PFSK-1 (cell line): ENCODE measurements around the gene ZKSCAN4.

Source experiments
- FOXP2 ChIP-seq: optimal IDR thresholded peaks from 2 replicates; pipeline ENCODE3; 2011; ENCODE audit warnings: borderline replicate concordance, control low read depth, inconsistent platforms; ENCODE audit not compliant: insufficient read depth; ENCODE audit errors: extremely low read length, extremely low read depth
- POLR2AphosphoS5 ChIP-seq: IDR thresholded peaks from 2 replicates; pipeline ENCODE4 v1.6.1; 2012; ENCODE audit warnings: low read depth, mild to moderate bottlenecking, control low read depth, low read length, moderate library complexity
- REST ChIP-seq, 2 experiments: IDR thresholded peaks; 2 replicates each; pipeline versions ENCODE4 v1.6.1 to v1.8.0; 2011 to 2012; ENCODE audit warnings: low read depth in 2 of 2, low read length in 2 of 2, control low read depth in 1 of 2, inconsistent platforms in 1 of 2, mild to moderate bottlenecking in 1 of 2, moderate library complexity in 1 of 2; ENCODE audit not compliant: insufficient read depth in 1 of 2
- SIN3A ChIP-seq: IDR thresholded peaks from 2 replicates; pipeline ENCODE4 v1.6.1; 2012; ENCODE audit warnings: mild to moderate bottlenecking, low read length, moderate library complexity, borderline replicate concordance; ENCODE audit not compliant: insufficient read depth
- TAF1 ChIP-seq: IDR thresholded peaks from 2 replicates; pipeline ENCODE4 v1.6.1; 2012; ENCODE audit warnings: low read length, control low read depth, borderline replicate concordance; ENCODE audit not compliant: insufficient read depth

The ZKSCAN4 gene

GRCh38 chr6:28282926-28283325 is 30.9 kb upstream of the ZKSCAN4 start:
- TF ChIP-seq FOXP2 (no peak), POLR2AphosphoS5 (no peak), REST (IDR thresholded peaks at IDR 0.05; ENCODE audit: insufficient read depth in 1 of 2, low read depth in 2 of 2, low read length in 2 of 2) (no peak), TAF1 (no peak), SIN3A (no peak)

- TF ChIP-seq TAF1 (peak; percentile 82), REST (IDR thresholded peaks at IDR 0.05; ENCODE audit: insufficient read depth in 1 of 2, low read depth in 2 of 2, low read length in 2 of 2) (no peak), SIN3A (peak; percentile 67; the same call in 1 of the 2 replicates), FOXP2 (peak; percentile 65), POLR2AphosphoS5 (peak; percentile 82)
Measured at GRCh38 chr6:28281288-28282064, 29.4 kb upstream of the ZKSCAN4 start, which contains the start of gene PGBD1. TSS of gene PGBD1 (plus strand) at chr6:28281572. CDS start at chr6:28283814, 2,242 bp downstream.

- TF ChIP-seq POLR2AphosphoS5, result no peak
- no peak for TF ChIP-seq TAF1
- TF ChIP-seq SIN3A, result no peak
- TF ChIP-seq REST (IDR thresholded peaks at IDR 0.05; ENCODE audit: insufficient read depth in 1 of 2, low read depth in 2 of 2, low read length in 2 of 2), result no peak
- TF ChIP-seq FOXP2, result no peak
Measured at GRCh38 chr6:28280595-28281287, 28.7 kb upstream of the ZKSCAN4 start.

GRCh38 chr6:28277746-28278145 is 25.7 kb upstream of the ZKSCAN4 start:
- TF ChIP-seq SIN3A (no peak), REST (IDR thresholded peaks at IDR 0.05; ENCODE audit: insufficient read depth in 1 of 2, low read depth in 2 of 2, low read length in 2 of 2) (no peak), TAF1 (no peak), POLR2AphosphoS5 (no peak), FOXP2 (no peak)
